IMR-90 (cell line): ENCODE measurements around the gene RASL10B.

ENCODE experiments used
- BHLHE40 ChIP-seq: fragments of 150-350 bp; IDR thresholded peaks from 2 replicates; pipeline ENCODE4 v1.6.1; 2016; ENCODE audit warnings: mild to moderate bottlenecking, low read depth, low read length
- POLR2A ChIP-seq: IDR thresholded peaks from 2 replicates; pipeline ENCODE4 v1.6.1; 2012; ENCODE audit warnings: mild to moderate bottlenecking, low read depth, low read length
- TF ChIP-seq, protein P1 (sequence below): conservative IDR thresholded peaks from 2 replicates; pipeline ENCODE4 v1.5.1; 2012; ENCODE audit warnings: mild to moderate bottlenecking, low read depth, low read length, improper control_type of control experiment

GRCh38 chr17:35733366-35733765 is 1.9 kb downstream of the RASL10B start:
- TF ChIP-seq, protein P1, sequence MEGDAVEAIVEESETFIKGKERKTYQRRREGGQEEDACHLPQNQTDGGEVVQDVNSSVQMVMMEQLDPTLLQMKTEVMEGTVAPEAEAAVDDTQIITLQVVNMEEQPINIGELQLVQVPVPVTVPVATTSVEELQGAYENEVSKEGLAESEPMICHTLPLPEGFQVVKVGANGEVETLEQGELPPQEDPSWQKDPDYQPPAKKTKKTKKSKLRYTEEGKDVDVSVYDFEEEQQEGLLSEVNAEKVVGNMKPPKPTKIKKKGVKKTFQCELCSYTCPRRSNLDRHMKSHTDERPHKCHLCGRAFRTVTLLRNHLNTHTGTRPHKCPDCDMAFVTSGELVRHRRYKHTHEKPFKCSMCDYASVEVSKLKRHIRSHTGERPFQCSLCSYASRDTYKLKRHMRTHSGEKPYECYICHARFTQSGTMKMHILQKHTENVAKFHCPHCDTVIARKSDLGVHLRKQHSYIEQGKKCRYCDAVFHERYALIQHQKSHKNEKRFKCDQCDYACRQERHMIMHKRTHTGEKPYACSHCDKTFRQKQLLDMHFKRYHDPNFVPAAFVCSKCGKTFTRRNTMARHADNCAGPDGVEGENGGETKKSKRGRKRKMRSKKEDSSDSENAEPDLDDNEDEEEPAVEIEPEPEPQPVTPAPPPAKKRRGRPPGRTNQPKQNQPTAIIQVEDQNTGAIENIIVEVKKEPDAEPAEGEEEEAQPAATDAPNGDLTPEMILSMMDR = no peak
- no peak for TF ChIP-seq BHLHE40
- TF ChIP-seq POLR2A = no peak
